ENCODE data around the gene MYL6. TPM values are rescaled to one million over a fixed set of nuclear protein-coding genes. Genes with fewer than 3 reads are reported as not detected.
A peak's percentile ranks its signal among the peaks of the same experiment; 100 is the strongest.

Gene MYL6
- total and polyA plus RNA-seq, 10 of the 15 experiments (the other 5 are each of a cell fraction or from before 2014, with no cell fraction given), result 1,000 to 4,116 (median 1,828) TPM

DNA sequence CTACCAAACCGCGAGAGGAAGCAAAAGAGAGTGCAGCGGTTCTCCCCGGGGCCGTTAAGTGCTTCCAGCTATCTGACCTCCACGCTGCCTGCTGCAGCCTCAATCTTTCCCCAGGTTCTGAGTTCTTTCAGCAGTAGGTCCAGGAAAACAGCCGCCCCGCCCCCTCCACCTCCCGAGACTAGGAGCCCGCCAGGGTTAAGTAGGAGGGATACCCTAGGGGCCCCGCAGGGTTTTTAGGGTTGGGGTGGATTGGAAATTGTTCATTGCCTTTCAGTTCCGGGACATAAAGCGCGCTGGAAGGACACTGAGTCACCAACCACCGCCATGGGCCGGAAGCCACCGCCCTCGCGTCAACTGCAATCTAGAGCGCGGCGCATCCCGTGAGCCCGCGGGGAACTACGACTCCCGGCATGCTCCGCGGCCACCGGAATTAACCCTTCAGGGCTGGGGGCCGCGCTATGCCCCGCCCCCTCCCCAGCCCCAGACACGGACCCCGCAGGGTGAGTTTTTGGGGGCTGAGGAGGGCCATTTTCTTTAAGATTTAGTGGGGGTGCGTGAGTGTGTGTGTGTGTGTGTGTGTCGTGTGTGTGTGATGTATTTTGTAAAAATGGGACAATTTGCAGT, 5.9 kb upstream of the MYL6 start, which contains the start of gene MYL6B (continued):
- TF ChIP-seq, protein P1, sequence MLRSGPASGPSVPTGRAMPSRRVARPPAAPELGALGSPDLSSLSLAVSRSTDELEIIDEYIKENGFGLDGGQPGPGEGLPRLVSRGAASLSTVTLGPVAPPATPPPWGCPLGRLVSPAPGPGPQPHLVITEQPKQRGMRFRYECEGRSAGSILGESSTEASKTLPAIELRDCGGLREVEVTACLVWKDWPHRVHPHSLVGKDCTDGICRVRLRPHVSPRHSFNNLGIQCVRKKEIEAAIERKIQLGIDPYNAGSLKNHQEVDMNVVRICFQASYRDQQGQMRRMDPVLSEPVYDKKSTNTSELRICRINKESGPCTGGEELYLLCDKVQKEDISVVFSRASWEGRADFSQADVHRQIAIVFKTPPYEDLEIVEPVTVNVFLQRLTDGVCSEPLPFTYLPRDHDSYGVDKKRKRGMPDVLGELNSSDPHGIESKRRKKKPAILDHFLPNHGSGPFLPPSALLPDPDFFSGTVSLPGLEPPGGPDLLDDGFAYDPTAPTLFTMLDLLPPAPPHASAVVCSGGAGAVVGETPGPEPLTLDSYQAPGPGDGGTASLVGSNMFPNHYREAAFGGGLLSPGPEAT (IDR thresholded peaks at IDR 0.05; ENCODE audit: low read depth), result 0 out of 2 replicates have a peak, but pooled peaks have one; percentile 58
- TF ChIP-seq TAF1 (IDR thresholded peaks at IDR 0.05; ENCODE audit: borderline replicate concordance, low read depth, low read length) (0 out of 2 replicates have a peak, but pooled peaks have one; percentile 49), LARP7 (IDR thresholded peaks at IDR 0.05) (no peak), CEBPZ (IDR thresholded peaks at IDR 0.05; ENCODE audit: low read depth, low read length) (no peak), CREM (IDR thresholded peaks at IDR 0.05; ENCODE audit: low read depth) (peak; percentile 79; the same call in 1 of the 2 replicates)
- TF ChIP-seq, protein P2, sequence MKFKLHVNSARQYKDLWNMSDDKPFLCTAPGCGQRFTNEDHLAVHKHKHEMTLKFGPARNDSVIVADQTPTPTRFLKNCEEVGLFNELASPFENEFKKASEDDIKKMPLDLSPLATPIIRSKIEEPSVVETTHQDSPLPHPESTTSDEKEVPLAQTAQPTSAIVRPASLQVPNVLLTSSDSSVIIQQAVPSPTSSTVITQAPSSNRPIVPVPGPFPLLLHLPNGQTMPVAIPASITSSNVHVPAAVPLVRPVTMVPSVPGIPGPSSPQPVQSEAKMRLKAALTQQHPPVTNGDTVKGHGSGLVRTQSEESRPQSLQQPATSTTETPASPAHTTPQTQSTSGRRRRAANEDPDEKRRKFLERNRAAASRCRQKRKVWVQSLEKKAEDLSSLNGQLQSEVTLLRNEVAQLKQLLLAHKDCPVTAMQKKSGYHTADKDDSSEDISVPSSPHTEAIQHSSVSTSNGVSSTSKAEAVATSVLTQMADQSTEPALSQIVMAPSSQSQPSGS (IDR thresholded peaks at IDR 0.05; ENCODE audit: low read length), result no peak
